Tibial nerve (tissue), 4 donors: ENCODE results near the gene C17orf100. TPM values are rescaled to one million over a fixed set of nuclear protein-coding genes. Genes with fewer than 3 reads are reported as not detected.

Experiments
- DNase-seq, 2 donors: peaks; one replicate each; pipeline ENCODE4 v3.0.0-alpha.2; 2019; ENCODE audit warnings: low spot score in 2 of 2
- H3K27ac ChIP-seq, 4 donors: fragments of 200-600 bp; sonication (generic) in 3 of 4; one replicate each; pipeline ENCODE4 v1.5.1; 2017 to 2019; ENCODE audit warnings: mild to moderate bottlenecking in 1 of 4
- H3K27me3 ChIP-seq, 2 donors: fragments of 200-600 bp; sonication (generic) in 1 of 2; one replicate each; pipeline versions ENCODE4 v1.5.1 to v1.6.0; 2017 to 2019
- H3K36me3 ChIP-seq, 3 donors: fragments of 200-600 bp; sonication (generic); one replicate each; pipeline ENCODE4 v1.5.1; 2018 to 2019
- H3K4me1 ChIP-seq, 4 donors: fragments of 200-600 bp; sonication (generic) in 3 of 4; one replicate each; pipeline ENCODE4 v1.5.1; 2017 to 2019
- H3K4me3 ChIP-seq, 4 donors: fragments of 200-600 bp; sonication (generic) in 3 of 4; one replicate each; pipeline ENCODE4 v1.5.1; 2017 to 2019; ENCODE audit warnings: mild to moderate bottlenecking in 1 of 4, moderate library complexity in 1 of 4
- H3K9me3 ChIP-seq, 4 donors: fragments of 200-600 bp; sonication (generic) in 3 of 4; one replicate each; pipeline ENCODE4 v1.5.1; 2017 to 2019
- EP300 ChIP-seq, 2 donors: sonication (generic); formaldehyde crosslinking; IDR thresholded peaks; one replicate each; pipeline ENCODE4 v1.6.1; 2017; ENCODE audit warnings: antibody characterized with exemption in 2 of 2, mild to moderate bottlenecking in 1 of 2
- POLR2A ChIP-seq, 2 donors: fragments of 450-650 bp; IDR thresholded peaks; one replicate each; pipeline ENCODE4 v1.6.1; 2017; ENCODE audit warnings: antibody characterized with exemption in 2 of 2, mild to moderate bottlenecking in 2 of 2, moderate library complexity in 2 of 2
- WGBS, 2 donors: methylation state at CpG; one replicate each; pipeline ENCODE4 v1.1.5; 2018; 5-methylcytosine and 5-hydroxymethylcytosine counted together
- total RNA-seq, 4 donors: library from RNA; depleted of rRNA; stranded (reverse); fragments of >200 nt; gene quantifications; one replicate each; pipeline ENCODE4 v1.1.0, GENCODE V29; 2016
- TF ChIP-seq, protein P1 (sequence below), 5 experiments: fragments of 200-600 bp in 3 of 5; fragments of 450-650 bp in 2 of 5; sonication (generic) in 3 of 5; IDR thresholded peaks; one replicate each; pipeline ENCODE4 v1.5.1; 2016 to 2019; ENCODE audit warnings: antibody characterized with exemption in 5 of 5, mild to moderate bottlenecking in 3 of 5, moderate library complexity in 2 of 5

The C17orf100 gene
- total RNA-seq, 4 donors from 2014 or later = 2.1 to 3.9 (median 3.5) TPM; not detected in 1

GRCh38 chr17:6640536-6641246 lies 10.9 kb upstream of the C17orf100 start, which contains the start of the genes KIAA0753 and TXNDC17:
TSS of gene KIAA0753 (minus strand) at chr17:6640711. CDS start at chr17:6635103, 5,608 bp downstream.
TSS of gene TXNDC17 (plus strand) at chr17:6641060. CDS start at chr17:6641083, 23 bp downstream.
- H3K9me3 ChIP-seq = no peaks in the 10 kb centered on the region
- 1% methylated on average over 45 to 47 of the region's 52 CpGs for WGBS, 2 donors
- no peaks in the 10 kb centered on the region for H3K27me3 ChIP-seq
- peaks cover 0 to 46% (median 16%) of the 10 kb centered on the region in 4 donors for H3K4me1 ChIP-seq
- peaks cover 0 to 28% (median 0%) of the 10 kb centered on the region in 3 donors for H3K36me3 ChIP-seq
- H3K4me3 ChIP-seq = peak within 1 kb of the TSS; percentile 46 to 93 (median 90)
- TF ChIP-seq POLR2A (IDR thresholded peaks at IDR 0.05) = peak; percentile 3 to 58
- TF ChIP-seq, protein P1, sequence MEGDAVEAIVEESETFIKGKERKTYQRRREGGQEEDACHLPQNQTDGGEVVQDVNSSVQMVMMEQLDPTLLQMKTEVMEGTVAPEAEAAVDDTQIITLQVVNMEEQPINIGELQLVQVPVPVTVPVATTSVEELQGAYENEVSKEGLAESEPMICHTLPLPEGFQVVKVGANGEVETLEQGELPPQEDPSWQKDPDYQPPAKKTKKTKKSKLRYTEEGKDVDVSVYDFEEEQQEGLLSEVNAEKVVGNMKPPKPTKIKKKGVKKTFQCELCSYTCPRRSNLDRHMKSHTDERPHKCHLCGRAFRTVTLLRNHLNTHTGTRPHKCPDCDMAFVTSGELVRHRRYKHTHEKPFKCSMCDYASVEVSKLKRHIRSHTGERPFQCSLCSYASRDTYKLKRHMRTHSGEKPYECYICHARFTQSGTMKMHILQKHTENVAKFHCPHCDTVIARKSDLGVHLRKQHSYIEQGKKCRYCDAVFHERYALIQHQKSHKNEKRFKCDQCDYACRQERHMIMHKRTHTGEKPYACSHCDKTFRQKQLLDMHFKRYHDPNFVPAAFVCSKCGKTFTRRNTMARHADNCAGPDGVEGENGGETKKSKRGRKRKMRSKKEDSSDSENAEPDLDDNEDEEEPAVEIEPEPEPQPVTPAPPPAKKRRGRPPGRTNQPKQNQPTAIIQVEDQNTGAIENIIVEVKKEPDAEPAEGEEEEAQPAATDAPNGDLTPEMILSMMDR (IDR thresholded peaks at IDR 0.05) = peak in 1 of 5 experiments; percentile 53
- peak; percentile 86 to 87 for TF ChIP-seq EP300 (IDR thresholded peaks at IDR 0.05)
- peak; percentile 78 to 79 for DNase-seq
- peak within 1 kb of the TSS; percentile 16 to 87 (median 86) for H3K27ac ChIP-seq

GRCh38 chr17:6641247-6641863 lies 10.2 kb upstream of the C17orf100 start:
- WGBS, 2 donors = 3 to 4% methylated on average over 20 of the region's 20 CpGs
- no peak for DNase-seq
- H3K4me3 ChIP-seq = peak overlapping the region; percentile 46 to 93 (median 90)
- no peaks in the 10 kb centered on the region for H3K27me3 ChIP-seq
- H3K9me3 ChIP-seq = no peaks in the 10 kb centered on the region
- TF ChIP-seq, protein P1 (IDR thresholded peaks at IDR 0.05) = no peak
- no peak for TF ChIP-seq POLR2A (IDR thresholded peaks at IDR 0.05)
- TF ChIP-seq EP300 (IDR thresholded peaks at IDR 0.05) = no peak
- H3K4me1 ChIP-seq = peaks cover 0 to 47% (median 16%) of the 10 kb centered on the region in 4 donors
- H3K36me3 ChIP-seq = peaks cover 0 to 35% (median 0%) of the 10 kb centered on the region in 3 donors
- peak overlapping the region in 3 of 4 donors; percentile 86 to 87 (median 87) for H3K27ac ChIP-seq

DNA sequence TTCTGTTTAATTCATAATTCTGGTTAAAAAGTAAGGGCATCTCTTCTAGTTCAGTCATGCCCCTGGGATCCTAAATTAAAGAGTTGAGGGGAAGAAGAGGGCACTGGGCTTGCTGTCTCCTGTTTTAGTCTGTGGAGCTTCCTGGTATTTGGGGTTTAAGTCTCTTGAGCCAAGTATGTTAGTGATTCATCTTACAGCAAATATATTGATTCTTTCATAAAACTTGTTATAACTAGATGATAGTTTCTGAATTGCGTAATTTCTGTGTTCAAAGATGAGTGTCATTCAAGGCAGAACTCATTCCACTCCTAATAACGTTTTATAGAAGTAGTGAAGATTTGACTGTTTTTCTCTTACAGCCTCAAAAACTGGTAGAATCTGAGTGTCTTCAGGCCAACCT lies 9.0 kb upstream of the C17orf100 start:
- WGBS, 2 donors = 61 to 73% methylated on average over 2 of the region's 2 CpGs
- peaks cover 0 to 47% (median 0%) of the 10 kb centered on the region in 3 donors for H3K36me3 ChIP-seq
- peaks cover 0 to 46% (median 16%) of the 10 kb centered on the region in 4 donors for H3K4me1 ChIP-seq
- no peak for DNase-seq
- H3K9me3 ChIP-seq = no peaks in the 10 kb centered on the region
- H3K27me3 ChIP-seq = no peaks in the 10 kb centered on the region
- H3K4me3 ChIP-seq = no peak overlapping the region
- no peak overlapping the region for H3K27ac ChIP-seq
- TF ChIP-seq POLR2A (IDR thresholded peaks at IDR 0.05) (no peak), EP300 (IDR thresholded peaks at IDR 0.05) (no peak)
- TF ChIP-seq, protein P1 (IDR thresholded peaks at IDR 0.05) = no peak

- no peaks in the 10 kb centered on the region for H3K27me3 ChIP-seq
- H3K27ac ChIP-seq = no peak overlapping the region
- WGBS, 2 donors = 82 to 94% methylated on average over 5 of the region's 5 CpGs
- peaks cover 0 to 57% (median 0%) of the 10 kb centered on the region in 3 donors for H3K36me3 ChIP-seq
- no peak for DNase-seq
- H3K4me3 ChIP-seq = no peak overlapping the region
- H3K4me1 ChIP-seq = peaks cover 0 to 41% (median 14%) of the 10 kb centered on the region in 4 donors
- H3K9me3 ChIP-seq = no peaks in the 10 kb centered on the region
- TF ChIP-seq POLR2A (IDR thresholded peaks at IDR 0.05) = no peak
These were observed 8.0 kb upstream of the C17orf100 start for GRCh38 chr17:6643451-6644125.

GRCh38 chr17:6648181-6648580 lies 3.4 kb upstream of the C17orf100 start:
- Histone ChIP-seq H3K4me3 (no peak overlapping the region), H3K27ac (no peak overlapping the region), H3K27me3 (no peaks in the 10 kb centered on the region), H3K9me3 (no peaks in the 10 kb centered on the region), H3K4me1 (peaks cover 4 to 45% (median 19%) of the 10 kb centered on the region in 4 donors), H3K36me3 (peaks cover 0 to 61% (median 0%) of the 10 kb centered on the region in 3 donors)
- no peak for DNase-seq
- TF ChIP-seq, protein P1 (IDR thresholded peaks at IDR 0.05) = no peak
- no peak for TF ChIP-seq EP300 (IDR thresholded peaks at IDR 0.05)
- no peak for TF ChIP-seq POLR2A (IDR thresholded peaks at IDR 0.05)
